IMR-90 (cell line): Measurements from ENCODE around the gene TRAF3IP3.

Experiments used
- MAZ ChIP-seq: IDR thresholded peaks from 2 replicates; pipeline ENCODE4 v1.6.1; 2012; ENCODE audit warnings: low read depth, mild to moderate bottlenecking, low read length, improper control_type of control experiment, moderate library complexity, borderline replicate concordance
- SMC3 ChIP-seq: fragments of 150-350 bp; IDR thresholded peaks from 2 replicates; pipeline ENCODE4 v1.6.1; 2016; ENCODE audit warnings: low read depth, mild to moderate bottlenecking, antibody characterized with exemption, low read length, moderate library complexity
- TF ChIP-seq, protein P1 (sequence below): conservative IDR thresholded peaks from 2 replicates; pipeline ENCODE4 v1.5.1; 2012; ENCODE audit warnings: mild to moderate bottlenecking, low read depth, low read length, improper control_type of control experiment

DNA sequence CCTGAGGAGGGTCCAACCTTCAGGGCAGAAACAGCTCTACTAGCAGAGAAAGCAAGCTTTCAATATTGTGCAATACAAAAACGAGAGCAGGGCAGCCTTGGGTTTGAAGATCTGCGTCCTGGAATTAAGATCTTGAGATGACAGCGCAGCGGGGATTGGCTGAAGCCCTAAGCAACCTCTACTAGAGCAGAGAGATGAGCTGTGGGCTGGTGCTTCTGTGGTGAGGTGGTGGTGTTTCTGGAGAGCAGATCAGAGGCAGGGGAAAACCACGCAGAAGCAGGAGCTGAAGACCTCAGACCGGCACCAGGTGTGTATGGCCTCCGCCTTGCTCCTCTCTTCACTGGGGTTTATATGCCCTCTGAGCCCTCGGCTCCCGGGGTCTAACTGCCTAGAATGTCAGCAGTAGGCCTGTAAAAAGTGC lies 12.5 kb downstream of the TRAF3IP3 start:
- TF ChIP-seq, protein P1, sequence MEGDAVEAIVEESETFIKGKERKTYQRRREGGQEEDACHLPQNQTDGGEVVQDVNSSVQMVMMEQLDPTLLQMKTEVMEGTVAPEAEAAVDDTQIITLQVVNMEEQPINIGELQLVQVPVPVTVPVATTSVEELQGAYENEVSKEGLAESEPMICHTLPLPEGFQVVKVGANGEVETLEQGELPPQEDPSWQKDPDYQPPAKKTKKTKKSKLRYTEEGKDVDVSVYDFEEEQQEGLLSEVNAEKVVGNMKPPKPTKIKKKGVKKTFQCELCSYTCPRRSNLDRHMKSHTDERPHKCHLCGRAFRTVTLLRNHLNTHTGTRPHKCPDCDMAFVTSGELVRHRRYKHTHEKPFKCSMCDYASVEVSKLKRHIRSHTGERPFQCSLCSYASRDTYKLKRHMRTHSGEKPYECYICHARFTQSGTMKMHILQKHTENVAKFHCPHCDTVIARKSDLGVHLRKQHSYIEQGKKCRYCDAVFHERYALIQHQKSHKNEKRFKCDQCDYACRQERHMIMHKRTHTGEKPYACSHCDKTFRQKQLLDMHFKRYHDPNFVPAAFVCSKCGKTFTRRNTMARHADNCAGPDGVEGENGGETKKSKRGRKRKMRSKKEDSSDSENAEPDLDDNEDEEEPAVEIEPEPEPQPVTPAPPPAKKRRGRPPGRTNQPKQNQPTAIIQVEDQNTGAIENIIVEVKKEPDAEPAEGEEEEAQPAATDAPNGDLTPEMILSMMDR: no peak
- TF ChIP-seq SMC3: no peak
- TF ChIP-seq MAZ: no peak
